NCI-H2196 treated with DMSO at 0.1 percent for 48 hours (cell line): ENCODE data around the gene THG1L.
"Not testable (repeated sequence)": the region's sequence is repeated elsewhere in the genome, so short reads cannot be mapped to it uniquely, and the experiment has no call there.

Source experiments
- DNase-seq: peaks from one replicate; lab custom pipeline; 2025; ENCODE audit not compliant: unreplicated experiment; lab: John Stamatoyannopoulos, UW

The THG1L gene

GRCh38 chr5:157731272-157732129, at the start of gene THG1L:
TSS of gene THG1L (plus strand) at chr5:157731420. CDS start at chr5:157731441, 21 bp downstream.
- DNase-seq = peak; percentile 90

- no peak for DNase-seq
Measured at GRCh38 chr5:157682257-157682656, 49.0 kb upstream of the THG1L start.

GRCh38 chr5:157686276-157687197, 44.7 kb upstream of the THG1L start:
- DNase-seq = not testable (repeated sequence)

- no peak for DNase-seq
Measured at GRCh38 chr5:157687198-157687554, 44.0 kb upstream of the THG1L start.

GRCh38 chr5:157689942-157690689, 41.1 kb upstream of the THG1L start:
- DNase-seq = no peak

GRCh38 chr5:157690690-157691433, 40.4 kb upstream of the THG1L start:
- no peak for DNase-seq

- DNase-seq = not testable (repeated sequence)
Measured at GRCh38 chr5:157693816-157694215, 37.4 kb upstream of the THG1L start.

GRCh38 chr5:157696154-157696553, 35.1 kb upstream of the THG1L start:
- not testable (repeated sequence) for DNase-seq

GRCh38 chr5:157698674-157699073, 32.5 kb upstream of the THG1L start:
- DNase-seq = not testable (repeated sequence)

GRCh38 chr5:157703736-157704135, 27.5 kb upstream of the THG1L start:
- DNase-seq = no peak

GRCh38 chr5:157708866-157709265, 22.4 kb upstream of the THG1L start:
- DNase-seq = no peak

- no peak for DNase-seq
Measured at GRCh38 chr5:157709346-157709745, 21.9 kb upstream of the THG1L start.

GRCh38 chr5:157710431-157710830, 20.8 kb upstream of the THG1L start:
- DNase-seq = no peak

GRCh38 chr5:157710882-157711281, 20.3 kb upstream of the THG1L start:
- no peak for DNase-seq

GRCh38 chr5:157713830-157714595, 17.2 kb upstream of the THG1L start:
- DNase-seq = no peak

GRCh38 chr5:157714596-157714864, 16.7 kb upstream of the THG1L start:
- no peak for DNase-seq

GRCh38 chr5:157718519-157718918, 12.7 kb upstream of the THG1L start:
- no peak for DNase-seq

- DNase-seq = no peak
Measured at GRCh38 chr5:157719245-157719644, 12.0 kb upstream of the THG1L start.

- no peak for DNase-seq
Measured at GRCh38 chr5:157721159-157721558, 10.1 kb upstream of the THG1L start.

- DNase-seq = not testable (repeated sequence)
Measured at GRCh38 chr5:157722895-157723294, 8.3 kb upstream of the THG1L start.
